SK-N-SH (cell line): ENCODE data around the gene PTGDS. TPM values are rescaled to one million over a fixed set of nuclear protein-coding genes. Genes with fewer than 3 reads are reported as not detected.

ENCODE experiments used
- CTCF ChIA-PET: fragments of 300-600, 350-600 bp; formaldehyde crosslinking; extraction: SDS; loops from one replicate; lab custom pipeline; 2021; lab: Yijun Ruan, JAX
- POLR2A ChIA-PET: fragments of 350-600 bp; sonication (Branson Sonifier 250); formaldehyde crosslinking; extraction: SDS; loops from one replicate; lab custom pipeline; 2020; ENCODE audit warnings: antibody characterized with exemption, inconsistent platforms; lab: Yijun Ruan, JAX
- DNase-seq: peaks from one replicate; pipeline ENCODE4 v3.0.0; 2012
- H2AFZ ChIP-seq: fragments of 200-600 bp; sonication (generic); 2 replicates; pipeline ENCODE4 v1.8.1; 2016; ENCODE audit warnings: antibody characterized with exemption, mild to moderate bottlenecking, low read depth
- H3F3A ChIP-seq: fragments of 200-600 bp; sonication (generic); replicated peaks from 2 replicates; pipeline ENCODE3; 2016; ENCODE audit warnings: antibody characterized with exemption, mild to moderate bottlenecking; ENCODE audit not compliant: insufficient read depth
- H3K27ac ChIP-seq, 2 experiments: fragments of 200-500 bp in 1 of 2; fragments of 200-600 bp in 1 of 2; sonication (Bioruptor generic) in 1 of 2; sonication (generic), shearing (Covaris generic) in 1 of 2; 2 replicates each; pipeline versions ENCODE4 v1.5.1 to v1.6.1; 2014 to 2016; ENCODE audit warnings: low read depth in 2 of 2, inconsistent platforms in 1 of 2, low read length in 1 of 2, mild to moderate bottlenecking in 1 of 2, mixed read lengths in 1 of 2
- H3K27me3 ChIP-seq: fragments of 200-600 bp; sonication (generic), shearing (Covaris generic); 2 replicates; pipeline ENCODE4 v1.6.1; 2016; ENCODE audit warnings: mixed run types; ENCODE audit not compliant: insufficient read depth
- H3K36me3 ChIP-seq, 2 experiments: fragments of 200-500 bp in 1 of 2; fragments of 200-600 bp in 1 of 2; sonication (Bioruptor generic) in 1 of 2; sonication (generic) in 1 of 2; replicated peaks in 1 of 2; 2 replicates each; pipeline versions ENCODE3 to v1.5.1; 2014 to 2016; ENCODE audit warnings: low read length in 1 of 2, mild to moderate bottlenecking in 1 of 2; ENCODE audit not compliant: insufficient read depth in 2 of 2, control insufficient read depth in 1 of 2
- H3K4me1 ChIP-seq, 2 experiments: fragments of 200-500 bp in 1 of 2; fragments of 200-600 bp in 1 of 2; sonication (Bioruptor generic) in 1 of 2; sonication (generic), shearing (Covaris generic) in 1 of 2; 2 replicates each; pipeline versions ENCODE4 v1.5.1 to v1.6.1; 2014 to 2016; ENCODE audit warnings: low read depth in 1 of 2, low read length in 1 of 2, mixed run types in 1 of 2; ENCODE audit not compliant: insufficient read depth in 2 of 2, control insufficient read depth in 1 of 2
- H3K4me2 ChIP-seq: fragments of 200-600 bp; sonication (generic), shearing (Covaris generic); 2 replicates; pipeline ENCODE4 v1.6.1; 2017; ENCODE audit warnings: mixed run types
- H3K4me3 ChIP-seq, 2 experiments: fragments of 200-500 bp in 1 of 2; fragments of 200-600 bp in 1 of 2; sonication (Bioruptor generic) in 1 of 2; sonication (generic), shearing (Covaris generic) in 1 of 2; 2 replicates each; pipeline versions ENCODE4 v1.5.1 to v1.8.1; 2014 to 2016; ENCODE audit warnings: low read depth in 2 of 2, inconsistent platforms in 1 of 2, low read length in 1 of 2, mild to moderate bottlenecking in 1 of 2, mixed read lengths in 1 of 2, moderate library complexity in 1 of 2
- H3K79me2 ChIP-seq: fragments of 200-600 bp; sonication (generic); 2 replicates; pipeline ENCODE4 v1.8.1; 2017; ENCODE audit warnings: mild to moderate bottlenecking; ENCODE audit not compliant: insufficient read depth
- H3K9ac ChIP-seq: fragments of 200-600 bp; sonication (generic); 2 replicates; pipeline ENCODE4 v1.6.1; 2017; ENCODE audit warnings: mixed run types
- H3K9me2 ChIP-seq: fragments of 200-600 bp; sonication (generic); 2 replicates; pipeline ENCODE4 v1.6.1; 2017; ENCODE audit warnings: mixed run types
- H3K9me3 ChIP-seq: fragments of 200-600 bp; sonication (generic); 2 replicates; pipeline ENCODE4 v1.6.1; 2017; ENCODE audit warnings: mixed run types, mild to moderate bottlenecking, moderate library complexity
- H4K20me1 ChIP-seq: fragments of 200-600 bp; sonication (generic); 2 replicates; pipeline ENCODE4 v1.6.1; 2017; ENCODE audit warnings: mild to moderate bottlenecking, mixed run types; ENCODE audit not compliant: insufficient read depth
- CHD2 ChIP-seq: fragments of 150-350 bp; IDR thresholded peaks from 2 replicates; pipeline ENCODE4 v1.6.1; 2018; ENCODE audit warnings: low read length; ENCODE audit not compliant: partially characterized antibody
- FOSL2 ChIP-seq: IDR thresholded peaks from 2 replicates; pipeline ENCODE4 v1.4.0; 2012; ENCODE audit warnings: low read depth, mild to moderate bottlenecking, moderate library complexity, borderline replicate concordance
- FOXJ3 ChIP-seq: sonication (generic); formaldehyde crosslinking; IDR thresholded peaks from 2 replicates; pipeline ENCODE4 v1.5.1; 2020; ENCODE audit warnings: mild to moderate bottlenecking, missing genetic modification reagents
- IRF3 ChIP-seq: fragments of 150-350 bp; IDR thresholded peaks from 2 replicates; pipeline ENCODE4 v1.6.1; 2016; ENCODE audit warnings: mild to moderate bottlenecking, low read depth, low read length
- MAX ChIP-seq: IDR thresholded peaks from 2 replicates; pipeline ENCODE4 v1.4.0; 2012; ENCODE audit warnings: low read depth
- NRF1 ChIP-seq: IDR thresholded peaks from 2 replicates; pipeline ENCODE4 v1.6.1; 2012; ENCODE audit warnings: low read depth, mild to moderate bottlenecking, low read length
- RCOR1 ChIP-seq: fragments of 150-350 bp; IDR thresholded peaks from 2 replicates; pipeline ENCODE4 v1.6.1; 2017; ENCODE audit warnings: antibody characterized with exemption, low read length
- REST ChIP-seq: IDR thresholded peaks from 2 replicates; pipeline ENCODE4 v1.6.1; 2012; ENCODE audit warnings: mild to moderate bottlenecking, low read depth, low read length, moderate library complexity
- RXRA ChIP-seq: IDR thresholded peaks from 2 replicates; pipeline ENCODE4 v1.4.0; 2012; ENCODE audit warnings: low read depth, mild to moderate bottlenecking, borderline replicate concordance
- SMC3 ChIP-seq: IDR thresholded peaks from 2 replicates; pipeline ENCODE4 v1.6.1; 2012; ENCODE audit warnings: low read depth, low read length, improper control_type of control experiment
- TAF1 ChIP-seq: IDR thresholded peaks from 2 replicates; pipeline ENCODE4 v1.6.1; 2012; ENCODE audit warnings: low read depth, mild to moderate bottlenecking, low read length, moderate library complexity, borderline replicate concordance
- WGBS: methylation state at CpG from one replicate; pipeline ENCODE4 v1.1.6; 2017; ENCODE audit warnings: low lambda C conversion rate; 5-methylcytosine and 5-hydroxymethylcytosine counted together
- polyA plus RNA-seq, 3 experiments: library from polyadenylated mRNA; depleted of rRNA; stranded (reverse); fragments of >200 nt; gene quantifications; 2 replicates each; pipeline ENCODE4 v1.2.3, GENCODE V29; 2012

Gene PTGDS
- polyA plus RNA-seq, 1 of the 3 experiments (the other 2 are of a cell fraction), result not detected

GRCh38 chr9:136941231-136942111 is 35.8 kb upstream of the PTGDS start:
- DNase-seq, result no peak
- no peak overlapping the region for H2AFZ ChIP-seq
- H3K9me2 ChIP-seq, result no peaks in the 10 kb centered on the region
- peaks cover 28% of the 10 kb centered on the region for H3K79me2 ChIP-seq
- peaks cover 13% of the 10 kb centered on the region for H4K20me1 ChIP-seq
- peaks cover 0 to 17% of the 10 kb centered on the region in 2 experiments; a peak in 1 of 4 replicates for H3K4me1 ChIP-seq
- H3K9me3 ChIP-seq, result no peaks in the 10 kb centered on the region
- POLR2A ChIA-PET, result no interaction called here
- H3K4me2 ChIP-seq, result no peak overlapping the region
- no peak overlapping the region for H3K9ac ChIP-seq
- 95% methylated on average over 23 of the region's 55 CpGs for WGBS
- peaks cover 9% of the 10 kb centered on the region for H3F3A ChIP-seq
- H3K27ac ChIP-seq, result no peak overlapping the region
- CTCF ChIA-PET, result interaction anchor here (1.5 kb wide), 1 partner anchor 14 kb away, joined by 4 read pairs; no protein-coding TSS in a partner anchor
- H3K36me3 ChIP-seq, result peaks cover 10 to 38% of the 10 kb centered on the region in 2 experiments
- no peaks in the 10 kb centered on the region for H3K27me3 ChIP-seq
- H3K4me3 ChIP-seq, result no peak overlapping the region
- TF ChIP-seq MAX (no peak), CHD2 (no peak), FOXJ3 (no peak), RCOR1 (no peak), REST (no peak), FOSL2 (no peak), TAF1 (no peak), RXRA (no peak), SMC3 (no peak), IRF3 (no peak), NRF1 (no peak)
- TF ChIP-seq, all 33 proteins: peak for 0
